HepG2 (cell line): Measurements from ENCODE around the gene HCRTR1. TPM values are rescaled to one million over a fixed set of nuclear protein-coding genes. Genes with fewer than 3 reads are reported as not detected.

Source experiments
- CAMTA2 ChIP-seq: sonication (generic); formaldehyde crosslinking; IDR thresholded peaks from 2 replicates; pipeline ENCODE4 v1.4.0; 2020; ENCODE audit warnings: mild to moderate bottlenecking, missing genetic modification reagents, borderline replicate concordance
- CBX2 ChIP-seq, 2 experiments: fragments of 200-600 bp in 1 of 2; sonication (generic); formaldehyde crosslinking in 1 of 2; IDR thresholded peaks; 2 replicates each; pipeline versions ENCODE4 v1.7.0 to v1.8.1; 2018 to 2022; ENCODE audit warnings: low read depth in 2 of 2, low read length in 1 of 2, mild to moderate bottlenecking in 1 of 2, missing genetic modification reagents in 1 of 2
- FOXK2 ChIP-seq: fragments of 450-650 bp; IDR thresholded peaks from 2 replicates; pipeline ENCODE4 v1.6.1; 2016
- KMT2A ChIP-seq: sonication (generic); formaldehyde crosslinking; IDR thresholded peaks from 2 replicates; pipeline ENCODE4 v1.4.0; 2020; ENCODE audit warnings: missing genetic modification reagents
- NCOA1 ChIP-seq: sonication (generic); formaldehyde crosslinking; IDR thresholded peaks from 2 replicates; pipeline ENCODE4 v1.9.0; 2021; ENCODE audit warnings: missing genetic modification reagents
- NFATC3 ChIP-seq: sonication (generic); formaldehyde crosslinking; IDR thresholded peaks from 2 replicates; pipeline ENCODE4 v1.5.1; 2020; ENCODE audit warnings: mild to moderate bottlenecking, missing genetic modification reagents
- PLRG1 ChIP-seq: fragments of 450-650 bp; conservative IDR thresholded peaks from 2 replicates; pipeline ENCODE4 v1.6.1; 2016
- RBAK ChIP-seq: sonication (generic); formaldehyde crosslinking; IDR thresholded peaks from 2 replicates; pipeline ENCODE4 v1.5.1; 2020; ENCODE audit warnings: mild to moderate bottlenecking, missing genetic modification reagents
- RBM22 ChIP-seq: fragments of 200-400 bp; formaldehyde crosslinking; optimal IDR thresholded peaks from 2 replicates; pipeline ENCODE3; 2017; ENCODE audit warnings: mild to moderate bottlenecking, low read length, moderate library complexity
- RXRA ChIP-seq: sonication (generic); formaldehyde crosslinking; IDR thresholded peaks from 2 replicates; pipeline ENCODE4 v1.5.1; 2020; ENCODE audit warnings: missing genetic modification reagents
- SIN3B ChIP-seq: fragments of 150-350 bp; IDR thresholded peaks from 2 replicates; pipeline ENCODE4 v1.6.1; 2014; ENCODE audit warnings: low read length
- SKI ChIP-seq: fragments of 450-650 bp; IDR thresholded peaks from one replicate; pipeline ENCODE4 v1.6.1; 2018; ENCODE audit warnings: mild to moderate bottlenecking; ENCODE audit not compliant: partially characterized antibody
- SP1 ChIP-seq, 2 experiments: fragments of 450-650 bp in 1 of 2; sonication (generic) in 1 of 2; formaldehyde crosslinking in 1 of 2; IDR thresholded peaks; 2 replicates each; pipeline versions ENCODE4 v1.4.0 to v1.6.1; 2016 to 2020; ENCODE audit warnings: missing genetic modification reagents in 1 of 2
- SP2 ChIP-seq: sonication (generic); formaldehyde crosslinking; IDR thresholded peaks from 2 replicates; pipeline ENCODE4 v1.5.1; 2020; ENCODE audit warnings: mild to moderate bottlenecking, missing genetic modification reagents
- SSRP1 ChIP-seq: IDR thresholded peaks from 2 replicates; pipeline ENCODE4 v1.6.1; 2016; ENCODE audit warnings: control low read depth
- SYNCRIP ChIP-seq: fragments of 200-400 bp; formaldehyde crosslinking; IDR thresholded peaks from 2 replicates; pipeline ENCODE4 v1.6.1; 2018; ENCODE audit warnings: mild to moderate bottlenecking, low read depth, low read length; ENCODE audit not compliant: insufficient read depth
- ZFX ChIP-seq: sonication (generic); formaldehyde crosslinking; IDR thresholded peaks from 2 replicates; pipeline ENCODE4 v1.4.0; 2020; ENCODE audit warnings: mild to moderate bottlenecking, low read depth, missing genetic modification reagents, moderate library complexity
- ZNF124 ChIP-seq: sonication (generic); formaldehyde crosslinking; IDR thresholded peaks from 2 replicates; pipeline ENCODE4 v1.4.0; 2020; ENCODE audit warnings: missing genetic modification reagents
- ZNF143 ChIP-seq: sonication (generic); formaldehyde crosslinking; IDR thresholded peaks from 2 replicates; pipeline ENCODE4 v1.4.0; 2020; ENCODE audit warnings: missing genetic modification reagents
- ZNF225 ChIP-seq: sonication (generic); formaldehyde crosslinking; IDR thresholded peaks from 2 replicates; pipeline ENCODE4 v1.4.0; 2020; ENCODE audit warnings: mild to moderate bottlenecking, missing genetic modification reagents
- ZNF256 ChIP-seq: sonication (generic); formaldehyde crosslinking; conservative IDR thresholded peaks from 2 replicates; pipeline ENCODE4 v1.4.0; 2020; ENCODE audit warnings: missing genetic modification reagents
- ZNF263 ChIP-seq: sonication (generic); formaldehyde crosslinking; IDR thresholded peaks from 2 replicates; pipeline ENCODE4 v1.4.0; 2020; ENCODE audit warnings: missing genetic modification reagents
- ZNF382 ChIP-seq: sonication (generic); formaldehyde crosslinking; IDR thresholded peaks from 2 replicates; pipeline ENCODE4 v1.5.0; 2020; ENCODE audit warnings: missing genetic modification reagents, mild to moderate bottlenecking, borderline replicate concordance
- ZNF510 ChIP-seq: sonication (generic); formaldehyde crosslinking; IDR thresholded peaks from 2 replicates; pipeline ENCODE4 v1.4.0; 2020; ENCODE audit warnings: low read depth, mild to moderate bottlenecking, missing genetic modification reagents
- ZNF790 ChIP-seq: sonication (generic); formaldehyde crosslinking; IDR thresholded peaks from 2 replicates; pipeline ENCODE4 v1.8.0; 2022; ENCODE audit warnings: missing genetic modification reagents, mild to moderate bottlenecking, borderline replicate concordance
- polyA plus RNA-seq, 8 experiments: library from polyadenylated mRNA; depleted of rRNA in 3 of 8; stranded (reverse) in 7 of 8; unstranded in 1 of 8; fragments of >200 nt; fragmentation: Illumina TruSeq in 4 of 8; extraction: Trizol in 4 of 8; gene quantifications; 2 replicates each; pipeline versions ENCODE4 v1.2.1 to v1.2.3, GENCODE V29; 2011 to 2016; ENCODE audit warnings: low read depth in 4 of 8, missing spikeins in 1 of 8, mixed read lengths in 1 of 8; ENCODE audit not compliant: insufficient read depth in 1 of 8
- total RNA-seq, 5 experiments: library from RNA; depleted of rRNA; stranded (reverse); fragments of >200 nt; fragmentation: Illumina TruSeq; extraction: Trizol; gene quantifications; 2 replicates each; pipeline ENCODE4 v1.2.3, GENCODE V29; 2016; ENCODE audit warnings: low read depth in 1 of 5
- TF ChIP-seq, protein P1 (sequence below): sonication (generic); formaldehyde crosslinking; IDR thresholded peaks from 2 replicates; pipeline ENCODE4 v1.4.0; 2020; ENCODE audit warnings: missing genetic modification reagents
- TF ChIP-seq, protein P2 (sequence below): sonication (generic); formaldehyde crosslinking; IDR thresholded peaks from 2 replicates; pipeline ENCODE4 v1.8.1; 2023; ENCODE audit warnings: missing genetic modification reagents, inconsistent platforms, borderline replicate concordance
- TF ChIP-seq, protein P3 (sequence below): sonication (generic); formaldehyde crosslinking; IDR thresholded peaks from 2 replicates; pipeline ENCODE4 v1.8.0; 2022; ENCODE audit warnings: missing genetic modification reagents, mild to moderate bottlenecking, borderline replicate concordance

HCRTR1 gene
- total and polyA plus RNA-seq, 2 of the 13 experiments (the other 11 are each of a cell fraction or from before 2014, with no cell fraction given) = not detected

DNA sequence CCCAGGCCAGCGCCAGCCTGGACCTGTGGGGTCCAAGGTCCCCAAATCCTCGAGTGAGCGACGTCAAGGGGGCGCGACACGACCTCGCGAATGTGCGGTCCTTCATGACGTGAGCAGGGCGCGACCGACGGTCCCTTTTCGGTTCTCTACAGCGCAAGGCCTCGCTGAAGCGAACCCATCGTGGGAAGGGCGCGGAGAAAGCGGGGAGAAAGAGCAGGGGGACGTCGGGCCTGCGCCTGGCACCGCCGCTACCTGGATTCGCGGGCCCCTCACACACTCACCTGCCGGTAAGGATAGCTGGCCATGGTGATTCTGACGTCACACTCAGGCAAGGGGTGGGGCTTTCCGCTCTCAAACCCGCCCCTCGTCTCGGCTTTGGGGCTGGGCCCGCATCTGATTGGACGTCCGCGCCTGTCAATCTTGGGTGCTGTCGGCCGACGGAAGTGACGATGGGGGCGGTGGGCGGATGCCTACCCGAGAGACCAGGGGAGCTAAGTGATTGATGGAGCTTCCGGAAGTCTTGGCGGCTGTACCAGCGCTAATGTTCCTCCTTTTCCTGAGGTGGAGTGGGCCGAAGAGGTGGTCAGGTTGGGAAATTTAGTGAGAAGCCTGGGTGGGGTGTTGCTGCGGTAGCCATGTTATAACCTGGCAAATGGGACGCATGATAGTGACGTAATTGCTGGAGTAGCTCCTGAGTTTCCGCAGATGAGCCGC, 27.2 kb downstream of the HCRTR1 start, which contains the start of gene PEF1 (continued):
- TF ChIP-seq, protein P1, sequence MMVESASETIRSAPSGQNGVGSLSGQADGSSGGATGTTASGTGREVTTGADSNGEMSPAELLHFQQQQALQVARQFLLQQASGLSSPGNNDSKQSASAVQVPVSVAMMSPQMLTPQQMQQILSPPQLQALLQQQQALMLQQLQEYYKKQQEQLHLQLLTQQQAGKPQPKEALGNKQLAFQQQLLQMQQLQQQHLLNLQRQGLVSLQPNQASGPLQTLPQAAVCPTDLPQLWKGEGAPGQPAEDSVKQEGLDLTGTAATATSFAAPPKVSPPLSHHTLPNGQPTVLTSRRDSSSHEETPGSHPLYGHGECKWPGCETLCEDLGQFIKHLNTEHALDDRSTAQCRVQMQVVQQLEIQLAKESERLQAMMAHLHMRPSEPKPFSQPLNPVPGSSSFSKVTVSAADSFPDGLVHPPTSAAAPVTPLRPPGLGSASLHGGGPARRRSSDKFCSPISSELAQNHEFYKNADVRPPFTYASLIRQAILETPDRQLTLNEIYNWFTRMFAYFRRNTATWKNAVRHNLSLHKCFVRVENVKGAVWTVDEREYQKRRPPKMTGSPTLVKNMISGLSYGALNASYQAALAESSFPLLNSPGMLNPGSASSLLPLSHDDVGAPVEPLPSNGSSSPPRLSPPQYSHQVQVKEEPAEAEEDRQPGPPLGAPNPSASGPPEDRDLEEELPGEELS = no peak
- 0 out of 2 replicates have a peak, but pooled peaks have one; percentile 37 for TF ChIP-seq ZNF263 (CRISPR knock-in tag)
- TF ChIP-seq ZFX (CRISPR knock-in tag) = peak; percentile 92
- no peak for TF ChIP-seq PLRG1
- 0 out of 2 replicates have a peak, but pooled peaks have one; percentile 51 for TF ChIP-seq SP1 (IDR thresholded peaks at IDR 0.05)
- peak; percentile 69 for TF ChIP-seq SP1 (CRISPR knock-in tag; IDR thresholded peaks at IDR 0.05)
- no peak; the same call in 1 of the 2 replicates for TF ChIP-seq KMT2A
- TF ChIP-seq NFATC3 (CRISPR knock-in tag) = no peak
- no peak for TF ChIP-seq SSRP1 (CRISPR knock-in tag)
- peak; percentile 71; the same call in 1 of the 2 replicates for TF ChIP-seq SIN3B
- no peak for TF ChIP-seq CAMTA2 (CRISPR knock-in tag)
- 0 out of 2 replicates have a peak, but pooled peaks have one; percentile 58 for TF ChIP-seq ZNF225 (CRISPR knock-in tag)
- TF ChIP-seq FOXK2 = peak; percentile 35; the same call in 1 of the 2 replicates
- peak; percentile 15 for TF ChIP-seq SKI
- TF ChIP-seq ZNF143 (CRISPR knock-in tag) = no peak; the same call in 1 of the 2 replicates
- TF ChIP-seq, protein P2, sequence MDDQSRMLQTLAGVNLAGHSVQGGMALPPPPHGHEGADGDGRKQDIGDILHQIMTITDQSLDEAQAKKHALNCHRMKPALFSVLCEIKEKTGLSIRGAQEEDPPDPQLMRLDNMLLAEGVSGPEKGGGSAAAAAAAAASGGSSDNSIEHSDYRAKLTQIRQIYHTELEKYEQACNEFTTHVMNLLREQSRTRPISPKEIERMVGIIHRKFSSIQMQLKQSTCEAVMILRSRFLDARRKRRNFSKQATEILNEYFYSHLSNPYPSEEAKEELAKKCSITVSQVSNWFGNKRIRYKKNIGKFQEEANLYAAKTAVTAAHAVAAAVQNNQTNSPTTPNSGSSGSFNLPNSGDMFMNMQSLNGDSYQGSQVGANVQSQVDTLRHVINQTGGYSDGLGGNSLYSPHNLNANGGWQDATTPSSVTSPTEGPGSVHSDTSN = no peak
- peak; percentile 98 for TF ChIP-seq SP2 (CRISPR knock-in tag)
- TF ChIP-seq ZNF382 = no peak
- TF ChIP-seq NCOA1 (CRISPR knock-in tag) = peak; percentile 94; the same call in 1 of the 2 replicates
- TF ChIP-seq ZNF510 (CRISPR knock-in tag) = 0 out of 2 replicates have a peak, but pooled peaks have one; percentile 49
- no peak for TF ChIP-seq RBAK
- TF ChIP-seq SYNCRIP = no peak
- no peak for TF ChIP-seq CBX2 (IDR thresholded peaks at IDR 0.05; ENCODE audit: low read depth, low read length)
- TF ChIP-seq CBX2 (CRISPR knock-in tag; IDR thresholded peaks at IDR 0.05; ENCODE audit: low read depth) = no peak
- no peak for TF ChIP-seq ZNF790 (CRISPR knock-in tag)
- TF ChIP-seq, protein P3, sequence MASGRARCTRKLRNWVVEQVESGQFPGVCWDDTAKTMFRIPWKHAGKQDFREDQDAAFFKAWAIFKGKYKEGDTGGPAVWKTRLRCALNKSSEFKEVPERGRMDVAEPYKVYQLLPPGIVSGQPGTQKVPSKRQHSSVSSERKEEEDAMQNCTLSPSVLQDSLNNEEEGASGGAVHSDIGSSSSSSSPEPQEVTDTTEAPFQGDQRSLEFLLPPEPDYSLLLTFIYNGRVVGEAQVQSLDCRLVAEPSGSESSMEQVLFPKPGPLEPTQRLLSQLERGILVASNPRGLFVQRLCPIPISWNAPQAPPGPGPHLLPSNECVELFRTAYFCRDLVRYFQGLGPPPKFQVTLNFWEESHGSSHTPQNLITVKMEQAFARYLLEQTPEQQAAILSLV (CRISPR knock-in tag) = peak; percentile 90; the same call in 1 of the 2 replicates
- TF ChIP-seq ZNF124 = 0 out of 2 replicates have a peak, but pooled peaks have one; percentile 27
- 0 out of 2 replicates have a peak, but pooled peaks have one; percentile 54 for TF ChIP-seq ZNF256 (CRISPR knock-in tag)
- TF ChIP-seq RXRA (CRISPR knock-in tag) = peak; percentile 85
- TF ChIP-seq RBM22 = no peak
